Measurements from ENCODE around the gene TET2. TPM values are rescaled to one million over a fixed set of nuclear protein-coding genes. Genes with fewer than 3 reads are reported as not detected.

TET2 gene
- polyA plus RNA-seq, 3 donors = 22.6 to 47.1 (median 42.5) TPM

GRCh38 chr4:105280338-105281123, 133.9 kb downstream of the TET2 start:
- intact Hi-C loops (cut with micrococcal nuclease) = no loop called here
- no peaks in the 10 kb centered on the region for H3K4me1 ChIP-seq (ENCODE audit: control insufficient read depth in 1 of 2, insufficient read depth in 2 of 2, low read length in 2 of 2)
- Mint-ChIP-seq H3K27me3 (ENCODE audit: low read depth in 3 of 3) (peaks cover 0 to 3% (median 3%) of the 10 kb centered on the region in 3 donors), H3K4me3 (no peak overlapping the region), H3K36me3 (peaks cover 18 to 21% of the 10 kb centered on the region in 2 donors), H3K27ac (peak overlapping the region in 4 of 7 donors; percentile 5 to 22 (median 16)), H3K9me3 (peaks cover 0 to 3% (median 0%) of the 10 kb centered on the region in 7 donors), H3K4me1 (peaks cover 6% of the 10 kb centered on the region)
- no peak for TF ChIP-seq CTCF (IDR thresholded peaks at IDR 0.05)
- WGBS (ENCODE audit: insufficient coverage) = 57% methylated on average over 1 of the region's 1 CpG
- no peaks in the 10 kb centered on the region for H3K79me2 ChIP-seq (ENCODE audit: insufficient read depth, low read length)
- peaks cover 29 to 36% of the 10 kb centered on the region in 2 donors for H3K36me3 ChIP-seq (replicated peaks in 1 of 2; ENCODE audit: control insufficient read depth in 1 of 2, insufficient read depth in 2 of 2, low read length in 2 of 2)
- H3K9me3 ChIP-seq (replicated peaks in 1 of 2; ENCODE audit: control insufficient read depth in 1 of 2, insufficient read depth in 1 of 2, low read length in 2 of 2) = no peaks in the 10 kb centered on the region
- H3K27ac ChIP-seq (ENCODE audit: low read depth in 1 of 2, low read length in 2 of 2) = no peak overlapping the region
- peaks cover 40% of the 10 kb centered on the region for H4K20me1 ChIP-seq (ENCODE audit: insufficient read depth, low read length)
- no peak overlapping the region for H3K4me3 ChIP-seq (replicated peaks in 1 of 3; ENCODE audit: low read depth in 2 of 3, low read length in 3 of 3)
- DNase-seq = no peak
- H3K9ac ChIP-seq (ENCODE audit: insufficient read depth, low read length, poor library complexity, severe bottlenecking) = no peak overlapping the region
- H3K27me3 ChIP-seq (ENCODE audit: control insufficient read depth in 2 of 2, insufficient read depth in 2 of 2, low read length in 2 of 2) = no peaks in the 10 kb centered on the region
- no peak overlapping the region for H2AFZ ChIP-seq (ENCODE audit: insufficient read depth, low read depth, low read length, poor library complexity, severe bottlenecking)
- H3K4me2 ChIP-seq (replicated peaks; ENCODE audit: extremely low read depth, low read length, poor library complexity, severe bottlenecking) = no peak overlapping the region

- Mint-ChIP-seq H3K27ac (no peak overlapping the region), H3K36me3 (peaks cover 13 to 15% of the 10 kb centered on the region in 2 donors), H3K4me1 (peaks cover 6% of the 10 kb centered on the region), H3K4me3 (no peak overlapping the region), H3K9me3 (peaks cover 0 to 3% (median 0%) of the 10 kb centered on the region in 7 donors), H3K27me3 (ENCODE audit: low read depth in 3 of 3) (peaks cover 0 to 3% (median 1%) of the 10 kb centered on the region in 3 donors)
- Histone ChIP-seq H3K36me3 (replicated peaks in 1 of 2; ENCODE audit: control insufficient read depth in 1 of 2, insufficient read depth in 2 of 2, low read length in 2 of 2) (peaks cover 24 to 30% of the 10 kb centered on the region in 2 donors), H3K4me1 (ENCODE audit: control insufficient read depth in 1 of 2, insufficient read depth in 2 of 2, low read length in 2 of 2) (no peaks in the 10 kb centered on the region), H3K27ac (ENCODE audit: low read depth in 1 of 2, low read length in 2 of 2) (no peak overlapping the region), H2AFZ (ENCODE audit: insufficient read depth, low read depth, low read length, poor library complexity, severe bottlenecking) (no peak overlapping the region), H3K79me2 (ENCODE audit: insufficient read depth, low read length) (no peaks in the 10 kb centered on the region), H3K4me2 (replicated peaks; ENCODE audit: extremely low read depth, low read length, poor library complexity, severe bottlenecking) (no peak overlapping the region), H3K9ac (ENCODE audit: insufficient read depth, low read length, poor library complexity, severe bottlenecking) (no peak overlapping the region), H3K9me3 (replicated peaks in 1 of 2; ENCODE audit: control insufficient read depth in 1 of 2, insufficient read depth in 1 of 2, low read length in 2 of 2) (no peaks in the 10 kb centered on the region), H3K27me3 (ENCODE audit: control insufficient read depth in 2 of 2, insufficient read depth in 2 of 2, low read length in 2 of 2) (no peaks in the 10 kb centered on the region), H4K20me1 (ENCODE audit: insufficient read depth, low read length) (peaks cover 34% of the 10 kb centered on the region), H3K4me3 (replicated peaks in 1 of 3; ENCODE audit: low read depth in 2 of 3, low read length in 3 of 3) (no peak overlapping the region)
- intact Hi-C loops (cut with micrococcal nuclease) = no loop called here
- DNase-seq = no peak
- 95% methylated on average over 4 of the region's 5 CpGs for WGBS (ENCODE audit: insufficient coverage)
- no peak for TF ChIP-seq CTCF (IDR thresholded peaks at IDR 0.05)
Measured at GRCh38 chr4:105281124-105281415, 134.4 kb downstream of the TET2 start.

Data from CD14-positive monocyte (primary cell).